NB4 (cell line): Measurements from ENCODE around the gene LGSN.
"Not testable (repeated sequence)": the region's sequence is repeated elsewhere in the genome, so short reads cannot be mapped to it uniquely, and the experiment has no call there.

Source experiments
- MYC ChIP-seq: IDR thresholded peaks from 2 replicates; pipeline ENCODE4 v1.6.1; 2011; ENCODE audit warnings: low read depth, low read length
- TF ChIP-seq, protein P1 (sequence below): IDR thresholded peaks from one replicate; pipeline ENCODE4 v1.5.1; 2012; ENCODE audit warnings: low read depth, low read length

DNA sequence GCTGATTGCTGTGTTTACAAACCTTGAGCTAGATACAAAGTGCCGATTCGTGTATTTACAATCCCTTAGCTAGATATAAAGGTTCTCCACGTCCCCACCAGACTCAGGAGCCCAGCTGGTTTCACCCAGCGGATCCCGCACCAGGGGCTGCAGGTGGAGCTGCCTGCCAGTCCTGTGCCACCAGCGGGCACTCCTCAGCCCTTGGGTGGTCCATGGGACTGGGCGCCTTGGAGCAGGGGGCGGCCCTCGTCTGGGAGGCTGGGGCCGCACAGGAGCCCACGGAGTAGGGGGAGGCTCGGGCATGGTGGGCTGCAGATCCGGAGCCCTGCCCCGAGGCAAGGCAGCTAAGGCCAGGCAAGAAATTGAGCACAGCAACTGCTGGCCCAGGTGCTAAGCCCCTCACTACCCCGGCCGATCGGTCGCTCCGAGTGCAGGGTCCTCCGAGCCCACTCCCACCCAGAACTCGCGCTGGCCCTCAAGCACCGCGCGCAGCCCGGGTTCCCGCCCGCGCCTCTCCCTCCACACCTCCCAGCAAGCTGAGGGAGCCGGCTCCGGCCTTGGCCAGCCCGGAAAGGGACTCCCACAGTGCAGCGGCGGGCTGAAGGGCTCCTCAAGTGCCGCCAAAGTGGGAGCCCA, 44.9 kb downstream of the LGSN start:
- TF ChIP-seq, protein P1, sequence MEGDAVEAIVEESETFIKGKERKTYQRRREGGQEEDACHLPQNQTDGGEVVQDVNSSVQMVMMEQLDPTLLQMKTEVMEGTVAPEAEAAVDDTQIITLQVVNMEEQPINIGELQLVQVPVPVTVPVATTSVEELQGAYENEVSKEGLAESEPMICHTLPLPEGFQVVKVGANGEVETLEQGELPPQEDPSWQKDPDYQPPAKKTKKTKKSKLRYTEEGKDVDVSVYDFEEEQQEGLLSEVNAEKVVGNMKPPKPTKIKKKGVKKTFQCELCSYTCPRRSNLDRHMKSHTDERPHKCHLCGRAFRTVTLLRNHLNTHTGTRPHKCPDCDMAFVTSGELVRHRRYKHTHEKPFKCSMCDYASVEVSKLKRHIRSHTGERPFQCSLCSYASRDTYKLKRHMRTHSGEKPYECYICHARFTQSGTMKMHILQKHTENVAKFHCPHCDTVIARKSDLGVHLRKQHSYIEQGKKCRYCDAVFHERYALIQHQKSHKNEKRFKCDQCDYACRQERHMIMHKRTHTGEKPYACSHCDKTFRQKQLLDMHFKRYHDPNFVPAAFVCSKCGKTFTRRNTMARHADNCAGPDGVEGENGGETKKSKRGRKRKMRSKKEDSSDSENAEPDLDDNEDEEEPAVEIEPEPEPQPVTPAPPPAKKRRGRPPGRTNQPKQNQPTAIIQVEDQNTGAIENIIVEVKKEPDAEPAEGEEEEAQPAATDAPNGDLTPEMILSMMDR = not testable (repeated sequence)
- not testable (repeated sequence) for TF ChIP-seq MYC
